Measurements from ENCODE around the gene TLR8. TPM values are rescaled to one million over a fixed set of nuclear protein-coding genes. Genes with fewer than 3 reads are reported as not detected.

Gene TLR8
- total and polyA plus RNA-seq, 2 of the 13 experiments (the other 11 are each of a cell fraction or from before 2014, with no cell fraction given) = not detected

DNA sequence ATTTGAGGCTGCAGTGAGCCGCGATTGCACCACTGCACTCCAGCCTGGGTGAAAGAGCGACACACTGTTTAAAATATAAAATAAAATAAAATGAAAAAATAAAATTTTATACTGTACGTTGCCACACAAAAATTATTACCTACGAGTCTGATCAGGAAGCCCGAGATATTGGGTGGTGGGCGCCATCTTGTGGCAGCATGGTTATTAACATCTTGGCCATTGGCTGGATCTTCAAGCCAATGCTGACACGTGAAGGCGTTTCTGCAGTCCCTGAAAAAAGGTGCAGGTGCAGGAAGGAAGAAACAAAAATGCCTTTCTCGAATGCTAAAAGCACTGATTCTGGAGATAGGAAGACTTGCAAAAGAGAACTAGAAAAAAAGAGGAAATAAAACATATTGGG, 4.9 kb upstream of the TLR8 start:
- FAIRE-seq = peak; percentile 68
- no peaks in the 10 kb centered on the region for H3K27me3 ChIP-seq (ENCODE audit: control insufficient read depth in 1 of 2, insufficient read depth in 2 of 2, low read length in 2 of 2)
- no peaks in the 10 kb centered on the region for H3K9me3 ChIP-seq (ENCODE audit: low read length)
- ChIA-PET POLR2A (no interaction called here), CTCF (ENCODE audit: low intra/inter-chr PET ratio, low total read pairs) (interaction anchor here (2.2 kb wide), 1 partner anchor 87 kb away, joined by 20 read pairs; no protein-coding TSS in a partner anchor)
- H3K27ac ChIP-seq (ENCODE audit: extremely low read length, insufficient read depth, low read length) = no peak overlapping the region
- no peak overlapping the region for H3K4me3 ChIP-seq (replicated peaks in 1 of 3; ENCODE audit: insufficient read depth in 1 of 3, low read depth in 2 of 3, low read length in 3 of 3)
- WGBS (ENCODE audit: low lambda C conversion rate) = 3% methylated on average over 10 of the region's 10 CpGs
- no TSS peak for BruUV-seq (replicated peaks)
- intact Hi-C loops (cut with micrococcal nuclease; ENCODE audit: unreplicated experiment) (loop anchor here (1.0 to 2.0 kb wide), 2 partner anchors 87 to 199 kb away; no protein-coding TSS in a partner anchor), in situ Hi-C loops (cut with HindIII; ENCODE audit: extremely low pct_ligation_motif_present, low pct_unique_long_range_greater_than_20kb) (no loop called here)
- H3K4me2 ChIP-seq (ENCODE audit: low read depth, low read length) = no peak overlapping the region
- no peaks in the 10 kb centered on the region for H3K4me1 ChIP-seq (ENCODE audit: insufficient read depth, low read length)
- H3K79me2 ChIP-seq (ENCODE audit: insufficient read depth, low read length) = no peaks in the 10 kb centered on the region
- H3K9ac ChIP-seq (ENCODE audit: insufficient read depth, low read depth, low read length) = no peak overlapping the region
- peak; percentile 49; the same call in 1 of the 3 replicates for ATAC-seq
- H4K20me1 ChIP-seq (ENCODE audit: insufficient read depth, low read length) = no peaks in the 10 kb centered on the region
- peak; percentile 11 for DNase-seq (ENCODE audit: low spot score)
- no peaks in the 10 kb centered on the region for H3K36me3 ChIP-seq (replicated peaks in 1 of 2; ENCODE audit: control insufficient read depth in 1 of 2, insufficient read depth in 2 of 2, low read length in 2 of 2)
- H2AFZ ChIP-seq (ENCODE audit: low read length) = no peak overlapping the region
- no peak for TF ChIP-seq JUND (CRISPR knock-in tag; IDR thresholded peaks at IDR 0.05)
- TF ChIP-seq KDM3A (CRISPR knock-in tag; IDR thresholded peaks at IDR 0.05; ENCODE audit: low read depth) = no peak
- TF ChIP-seq, protein P1, sequence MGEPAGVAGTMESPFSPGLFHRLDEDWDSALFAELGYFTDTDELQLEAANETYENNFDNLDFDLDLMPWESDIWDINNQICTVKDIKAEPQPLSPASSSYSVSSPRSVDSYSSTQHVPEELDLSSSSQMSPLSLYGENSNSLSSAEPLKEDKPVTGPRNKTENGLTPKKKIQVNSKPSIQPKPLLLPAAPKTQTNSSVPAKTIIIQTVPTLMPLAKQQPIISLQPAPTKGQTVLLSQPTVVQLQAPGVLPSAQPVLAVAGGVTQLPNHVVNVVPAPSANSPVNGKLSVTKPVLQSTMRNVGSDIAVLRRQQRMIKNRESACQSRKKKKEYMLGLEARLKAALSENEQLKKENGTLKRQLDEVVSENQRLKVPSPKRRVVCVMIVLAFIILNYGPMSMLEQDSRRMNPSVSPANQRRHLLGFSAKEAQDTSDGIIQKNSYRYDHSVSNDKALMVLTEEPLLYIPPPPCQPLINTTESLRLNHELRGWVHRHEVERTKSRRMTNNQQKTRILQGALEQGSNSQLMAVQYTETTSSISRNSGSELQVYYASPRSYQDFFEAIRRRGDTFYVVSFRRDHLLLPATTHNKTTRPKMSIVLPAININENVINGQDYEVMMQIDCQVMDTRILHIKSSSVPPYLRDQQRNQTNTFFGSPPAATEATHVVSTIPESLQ (CRISPR knock-in tag; conservative IDR thresholded peaks at IDR 0.05) = no peak
- no peak for TF ChIP-seq GZF1 (CRISPR knock-in tag; IDR thresholded peaks at IDR 0.05)
- no peak for TF ChIP-seq RBM39 (IDR thresholded peaks at IDR 0.05; ENCODE audit: low read depth, low read length, poor library complexity, severe bottlenecking)
- TF ChIP-seq SMC3 (IDR thresholded peaks at IDR 0.05; ENCODE audit: low read length) = peak; percentile 54
- TF ChIP-seq, protein P2, sequence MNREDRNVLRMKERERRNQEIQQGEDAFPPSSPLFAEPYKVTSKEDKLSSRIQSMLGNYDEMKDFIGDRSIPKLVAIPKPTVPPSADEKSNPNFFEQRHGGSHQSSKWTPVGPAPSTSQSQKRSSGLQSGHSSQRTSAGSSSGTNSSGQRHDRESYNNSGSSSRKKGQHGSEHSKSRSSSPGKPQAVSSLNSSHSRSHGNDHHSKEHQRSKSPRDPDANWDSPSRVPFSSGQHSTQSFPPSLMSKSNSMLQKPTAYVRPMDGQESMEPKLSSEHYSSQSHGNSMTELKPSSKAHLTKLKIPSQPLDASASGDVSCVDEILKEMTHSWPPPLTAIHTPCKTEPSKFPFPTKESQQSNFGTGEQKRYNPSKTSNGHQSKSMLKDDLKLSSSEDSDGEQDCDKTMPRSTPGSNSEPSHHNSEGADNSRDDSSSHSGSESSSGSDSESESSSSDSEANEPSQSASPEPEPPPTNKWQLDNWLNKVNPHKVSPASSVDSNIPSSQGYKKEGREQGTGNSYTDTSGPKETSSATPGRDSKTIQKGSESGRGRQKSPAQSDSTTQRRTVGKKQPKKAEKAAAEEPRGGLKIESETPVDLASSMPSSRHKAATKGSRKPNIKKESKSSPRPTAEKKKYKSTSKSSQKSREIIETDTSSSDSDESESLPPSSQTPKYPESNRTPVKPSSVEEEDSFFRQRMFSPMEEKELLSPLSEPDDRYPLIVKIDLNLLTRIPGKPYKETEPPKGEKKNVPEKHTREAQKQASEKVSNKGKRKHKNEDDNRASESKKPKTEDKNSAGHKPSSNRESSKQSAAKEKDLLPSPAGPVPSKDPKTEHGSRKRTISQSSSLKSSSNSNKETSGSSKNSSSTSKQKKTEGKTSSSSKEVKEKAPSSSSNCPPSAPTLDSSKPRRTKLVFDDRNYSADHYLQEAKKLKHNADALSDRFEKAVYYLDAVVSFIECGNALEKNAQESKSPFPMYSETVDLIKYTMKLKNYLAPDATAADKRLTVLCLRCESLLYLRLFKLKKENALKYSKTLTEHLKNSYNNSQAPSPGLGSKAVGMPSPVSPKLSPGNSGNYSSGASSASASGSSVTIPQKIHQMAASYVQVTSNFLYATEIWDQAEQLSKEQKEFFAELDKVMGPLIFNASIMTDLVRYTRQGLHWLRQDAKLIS (CRISPR knock-in tag; IDR thresholded peaks at IDR 0.05) = no peak
- TF ChIP-seq, protein P3, sequence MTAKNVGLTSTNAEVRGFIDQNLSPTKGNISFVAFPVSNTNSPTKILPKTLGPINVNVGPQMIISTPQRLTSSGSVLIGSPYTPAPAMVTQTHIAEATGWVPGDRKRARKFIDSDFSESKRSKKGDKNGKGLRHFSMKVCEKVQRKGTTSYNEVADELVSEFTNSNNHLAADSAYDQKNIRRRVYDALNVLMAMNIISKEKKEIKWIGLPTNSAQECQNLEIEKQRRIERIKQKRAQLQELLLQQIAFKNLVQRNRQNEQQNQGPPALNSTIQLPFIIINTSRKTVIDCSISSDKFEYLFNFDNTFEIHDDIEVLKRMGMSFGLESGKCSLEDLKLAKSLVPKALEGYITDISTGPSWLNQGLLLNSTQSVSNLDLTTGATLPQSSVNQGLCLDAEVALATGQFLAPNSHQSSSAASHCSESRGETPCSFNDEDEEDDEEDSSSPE (CRISPR knock-in tag; IDR thresholded peaks at IDR 0.05) = no peak
- TF ChIP-seq ZNF660 (CRISPR knock-in tag; IDR thresholded peaks at IDR 0.05; ENCODE audit: borderline replicate concordance, low read depth) = no peak
- TF ChIP-seq STAG1 (CRISPR knock-in tag; IDR thresholded peaks at IDR 0.05) = peak; percentile 77
- TF ChIP-seq, protein P4, sequence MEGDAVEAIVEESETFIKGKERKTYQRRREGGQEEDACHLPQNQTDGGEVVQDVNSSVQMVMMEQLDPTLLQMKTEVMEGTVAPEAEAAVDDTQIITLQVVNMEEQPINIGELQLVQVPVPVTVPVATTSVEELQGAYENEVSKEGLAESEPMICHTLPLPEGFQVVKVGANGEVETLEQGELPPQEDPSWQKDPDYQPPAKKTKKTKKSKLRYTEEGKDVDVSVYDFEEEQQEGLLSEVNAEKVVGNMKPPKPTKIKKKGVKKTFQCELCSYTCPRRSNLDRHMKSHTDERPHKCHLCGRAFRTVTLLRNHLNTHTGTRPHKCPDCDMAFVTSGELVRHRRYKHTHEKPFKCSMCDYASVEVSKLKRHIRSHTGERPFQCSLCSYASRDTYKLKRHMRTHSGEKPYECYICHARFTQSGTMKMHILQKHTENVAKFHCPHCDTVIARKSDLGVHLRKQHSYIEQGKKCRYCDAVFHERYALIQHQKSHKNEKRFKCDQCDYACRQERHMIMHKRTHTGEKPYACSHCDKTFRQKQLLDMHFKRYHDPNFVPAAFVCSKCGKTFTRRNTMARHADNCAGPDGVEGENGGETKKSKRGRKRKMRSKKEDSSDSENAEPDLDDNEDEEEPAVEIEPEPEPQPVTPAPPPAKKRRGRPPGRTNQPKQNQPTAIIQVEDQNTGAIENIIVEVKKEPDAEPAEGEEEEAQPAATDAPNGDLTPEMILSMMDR (CRISPR knock-in tag; IDR thresholded peaks at IDR 0.05) = peak; percentile 67
- TF ChIP-seq ZNF484 (CRISPR knock-in tag; IDR thresholded peaks at IDR 0.05; ENCODE audit: borderline replicate concordance, low read depth) = no peak
- TF ChIP-seq RAD21 (CRISPR knock-in tag; IDR thresholded peaks at IDR 0.05) = peak; percentile 33; the same call in 1 of the 2 replicates
- no peak for TF ChIP-seq MLLT10 (CRISPR knock-in tag; IDR thresholded peaks at IDR 0.05)
- TF ChIP-seq U2AF2 (IDR thresholded peaks at IDR 0.05; ENCODE audit: low read depth, low read length) = no peak
- TF ChIP-seq NFE2L2 (IDR thresholded peaks at IDR 0.05; ENCODE audit: low read length) = no peak

Measured in HepG2 (cell line).